ENCODE measurements around the gene ZBTB9.

Gene ZBTB9

DNA sequence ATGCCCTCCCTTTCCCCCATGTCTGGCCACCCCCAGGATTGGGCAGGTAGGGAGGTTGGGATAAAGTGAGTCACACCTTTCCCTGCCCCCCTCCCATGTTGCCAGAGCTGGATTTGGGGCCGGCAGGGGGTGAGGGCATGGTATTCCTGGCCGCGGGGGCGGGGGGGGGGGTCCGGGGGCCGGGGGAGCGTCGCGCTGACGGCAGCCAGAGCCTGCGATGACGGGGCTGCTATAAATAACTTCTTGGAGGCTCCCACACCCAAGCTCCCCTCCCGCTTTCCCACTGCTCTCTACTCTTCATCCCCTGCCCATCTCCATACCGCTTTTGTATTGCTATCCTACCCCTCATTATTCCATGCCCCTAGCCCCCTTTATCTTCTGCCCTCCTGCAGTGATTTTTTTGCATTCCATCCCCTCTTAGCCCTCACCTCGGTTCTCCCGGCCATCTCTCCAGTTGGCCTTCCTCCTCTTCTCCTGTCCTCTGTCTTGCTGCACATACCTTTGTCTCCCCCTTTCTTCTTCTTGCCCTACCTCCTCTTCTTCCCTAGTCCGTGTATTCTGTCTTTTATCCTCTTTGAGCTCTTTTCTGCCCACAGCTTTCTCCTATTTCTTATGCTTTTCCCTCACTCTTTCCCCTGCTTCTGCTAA is 20.7 kb upstream of the ZBTB9 start:
- no peak for DNase-seq

DNA sequence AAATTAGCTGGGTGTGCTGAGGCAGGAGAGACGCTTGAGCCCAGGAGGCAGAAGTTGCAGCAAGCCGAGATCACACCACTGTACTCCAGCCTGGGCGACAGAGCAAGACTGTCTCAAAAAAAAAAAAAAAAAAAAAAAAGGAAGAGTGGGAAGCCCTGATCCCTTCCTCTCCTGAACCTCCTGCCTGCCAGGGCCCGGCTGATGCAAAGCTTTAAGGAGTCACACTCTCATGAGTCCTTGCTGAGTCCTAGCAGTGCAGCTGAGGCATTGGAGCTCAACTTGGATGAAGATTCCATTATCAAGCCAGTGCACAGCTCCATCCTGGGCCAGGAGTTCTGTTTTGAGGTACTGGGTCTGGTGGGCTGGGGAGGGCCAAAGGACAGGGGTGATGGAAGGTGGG is 19.4 kb upstream of the ZBTB9 start:
- DNase-seq: no peak

DNA sequence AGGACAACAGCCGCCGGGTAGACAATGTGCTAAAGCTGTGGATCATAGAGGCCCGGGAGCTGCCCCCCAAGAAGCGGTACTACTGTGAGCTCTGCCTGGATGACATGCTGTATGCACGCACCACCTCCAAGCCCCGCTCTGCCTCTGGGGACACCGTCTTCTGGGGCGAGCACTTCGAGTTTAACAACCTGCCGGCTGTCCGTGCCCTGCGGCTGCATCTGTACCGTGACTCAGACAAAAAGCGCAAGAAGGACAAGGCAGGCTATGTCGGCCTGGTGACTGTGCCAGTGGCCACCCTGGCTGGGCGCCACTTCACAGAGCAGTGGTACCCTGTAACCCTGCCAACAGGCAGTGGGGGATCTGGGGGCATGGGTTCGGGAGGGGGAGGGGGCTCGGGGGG is 16.7 kb upstream of the ZBTB9 start:
- DNase-seq: no peak

DNA sequence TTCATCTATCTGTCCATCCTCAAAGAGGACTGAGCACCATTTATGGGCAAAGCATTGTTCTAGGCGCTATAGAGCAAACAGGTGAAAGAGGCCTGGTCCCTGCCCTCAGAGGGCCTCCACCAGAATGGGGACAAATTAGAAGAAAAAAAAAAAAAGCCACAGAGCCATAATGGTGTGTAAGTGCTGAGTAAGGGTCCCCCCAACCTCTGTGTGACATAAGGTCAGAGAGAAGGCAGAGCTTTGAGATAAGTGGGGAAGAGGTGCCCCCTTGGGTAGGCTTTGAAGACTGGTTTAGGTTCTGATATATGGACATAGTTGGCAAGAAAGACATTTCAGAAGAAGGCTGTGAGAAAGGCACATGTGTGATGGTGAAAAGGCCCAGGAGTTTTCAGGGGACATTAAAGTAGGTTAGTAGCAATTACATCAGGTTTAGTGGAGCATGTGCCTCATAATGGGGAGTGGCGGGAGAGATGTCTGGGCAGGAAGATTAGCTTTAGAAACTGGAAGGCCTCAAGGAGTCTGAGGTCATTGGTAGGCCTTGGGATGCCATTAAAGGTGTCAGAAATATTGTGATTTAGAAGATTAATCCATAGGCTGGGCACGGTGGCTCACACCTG is 15.3 kb upstream of the ZBTB9 start:
- DNase-seq: no peak

DNA sequence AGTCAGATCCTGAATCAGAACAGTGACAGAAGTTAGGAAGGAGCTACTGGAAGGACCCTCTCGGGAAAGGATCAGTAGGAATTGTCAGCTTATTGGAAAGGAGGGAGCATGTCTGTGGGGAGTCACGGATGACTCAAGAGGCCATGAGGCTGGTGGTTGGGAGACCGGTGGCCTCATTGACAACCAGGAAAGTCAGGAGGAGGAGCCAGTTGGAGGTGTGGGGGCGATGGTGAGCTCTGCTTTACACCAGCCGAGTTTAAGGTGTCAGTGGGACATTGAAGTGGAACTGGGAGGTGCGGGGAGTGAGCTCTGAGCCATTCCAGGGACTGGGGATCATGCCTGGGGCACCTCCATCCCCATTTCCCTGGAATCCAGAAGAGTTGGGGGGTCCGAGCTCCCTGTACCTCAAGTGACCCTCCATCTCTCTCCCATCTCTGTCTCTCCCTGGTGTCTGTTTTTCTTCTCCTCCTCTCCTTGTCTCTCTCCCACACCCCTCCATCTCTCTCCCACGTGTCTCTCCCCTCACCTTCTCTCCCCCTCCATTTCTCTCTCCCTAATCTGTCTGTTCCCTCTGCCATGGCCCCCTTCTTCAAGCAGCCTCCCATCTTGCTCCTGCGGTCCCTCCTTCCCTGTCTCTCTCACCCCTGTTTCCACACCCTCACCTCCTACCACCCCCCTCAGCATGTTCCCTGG is 14.3 kb upstream of the ZBTB9 start:
- no peak for DNase-seq

DNA sequence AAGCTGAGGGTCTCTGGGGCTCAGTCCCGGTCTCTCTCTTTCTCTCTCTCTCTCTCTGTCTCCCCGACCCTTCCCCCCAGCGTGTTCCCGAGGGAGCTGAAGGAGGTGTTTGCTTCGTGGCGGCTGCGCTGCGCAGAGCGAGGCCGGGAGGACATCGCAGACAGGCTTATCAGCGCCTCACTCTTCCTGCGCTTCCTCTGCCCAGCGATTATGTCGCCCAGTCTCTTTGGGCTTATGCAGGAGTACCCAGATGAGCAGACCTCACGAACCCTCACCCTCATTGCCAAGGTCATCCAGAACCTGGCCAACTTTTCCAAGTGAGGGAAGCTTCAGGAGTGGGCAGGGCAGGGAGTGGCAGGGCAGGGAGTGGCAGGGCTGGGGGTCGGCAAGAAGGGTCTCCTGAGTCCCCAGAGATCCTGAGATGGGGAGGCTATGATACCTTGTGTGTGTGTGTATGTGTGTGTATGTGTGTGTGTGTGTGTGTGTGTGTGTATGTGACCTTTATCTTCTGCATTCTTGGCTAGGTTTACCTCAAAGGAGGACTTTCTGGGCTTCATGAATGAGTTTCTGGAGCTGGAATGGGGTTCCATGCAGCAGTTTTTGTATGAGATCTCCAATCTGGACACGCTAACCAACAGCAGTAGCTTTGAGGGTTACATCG is 13.6 kb upstream of the ZBTB9 start:
- no peak for DNase-seq

DNA sequence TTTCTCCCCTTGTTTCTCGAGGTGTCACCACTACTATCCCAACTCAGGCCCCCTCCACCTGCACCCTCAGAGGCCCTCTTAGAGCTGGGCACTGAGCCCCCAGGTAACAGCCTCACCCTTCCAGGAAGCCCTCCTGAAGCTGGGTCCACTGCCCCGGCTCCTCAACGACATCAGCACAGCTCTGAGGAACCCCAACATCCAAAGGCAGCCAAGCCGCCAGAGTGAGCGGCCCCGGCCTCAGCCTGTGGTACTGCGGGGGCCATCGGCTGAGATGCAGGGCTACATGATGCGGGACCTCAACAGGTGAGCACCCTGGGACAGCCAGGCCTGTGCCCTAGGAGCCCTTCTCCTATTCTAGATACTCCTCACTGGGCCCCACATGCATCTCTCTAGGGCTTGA is 12.9 kb upstream of the ZBTB9 start:
- DNase-seq: no peak

DNA sequence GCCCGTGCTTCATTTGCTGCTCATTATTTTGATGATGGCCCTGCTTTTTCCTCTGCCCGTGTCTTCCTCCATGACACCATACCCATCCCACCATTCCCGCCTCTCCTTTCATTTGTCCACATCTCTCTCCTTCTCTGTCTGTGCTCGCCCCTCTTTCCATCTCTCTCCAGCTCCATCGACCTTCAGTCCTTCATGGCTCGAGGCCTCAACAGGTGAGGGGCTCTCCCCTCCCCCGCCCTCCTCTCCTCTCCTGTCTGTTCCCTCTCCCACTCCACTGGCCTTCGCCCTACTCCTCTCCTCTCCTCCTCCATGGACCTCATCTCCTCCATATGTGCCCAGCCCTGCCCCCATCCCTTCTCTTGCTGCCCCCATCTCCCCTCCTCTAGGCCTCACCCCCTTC is 12.1 kb upstream of the ZBTB9 start:
- DNase-seq: no peak

DNA sequence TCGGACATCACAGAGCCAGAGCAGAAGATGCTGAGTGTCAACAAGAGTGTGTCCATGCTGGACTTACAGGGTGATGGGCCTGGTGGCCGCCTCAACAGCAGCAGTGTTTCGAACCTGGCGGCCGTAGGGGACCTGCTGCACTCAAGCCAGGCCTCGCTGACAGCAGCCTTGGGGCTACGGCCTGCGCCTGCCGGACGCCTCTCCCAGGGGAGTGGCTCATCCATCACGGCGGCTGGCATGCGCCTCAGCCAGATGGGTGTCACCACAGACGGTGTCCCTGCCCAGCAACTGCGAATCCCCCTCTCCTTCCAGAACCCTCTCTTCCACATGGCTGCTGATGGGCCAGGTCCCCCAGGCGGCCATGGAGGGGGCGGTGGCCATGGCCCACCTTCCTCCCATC is 11.4 kb upstream of the ZBTB9 start:
- DNase-seq: no peak

DNA sequence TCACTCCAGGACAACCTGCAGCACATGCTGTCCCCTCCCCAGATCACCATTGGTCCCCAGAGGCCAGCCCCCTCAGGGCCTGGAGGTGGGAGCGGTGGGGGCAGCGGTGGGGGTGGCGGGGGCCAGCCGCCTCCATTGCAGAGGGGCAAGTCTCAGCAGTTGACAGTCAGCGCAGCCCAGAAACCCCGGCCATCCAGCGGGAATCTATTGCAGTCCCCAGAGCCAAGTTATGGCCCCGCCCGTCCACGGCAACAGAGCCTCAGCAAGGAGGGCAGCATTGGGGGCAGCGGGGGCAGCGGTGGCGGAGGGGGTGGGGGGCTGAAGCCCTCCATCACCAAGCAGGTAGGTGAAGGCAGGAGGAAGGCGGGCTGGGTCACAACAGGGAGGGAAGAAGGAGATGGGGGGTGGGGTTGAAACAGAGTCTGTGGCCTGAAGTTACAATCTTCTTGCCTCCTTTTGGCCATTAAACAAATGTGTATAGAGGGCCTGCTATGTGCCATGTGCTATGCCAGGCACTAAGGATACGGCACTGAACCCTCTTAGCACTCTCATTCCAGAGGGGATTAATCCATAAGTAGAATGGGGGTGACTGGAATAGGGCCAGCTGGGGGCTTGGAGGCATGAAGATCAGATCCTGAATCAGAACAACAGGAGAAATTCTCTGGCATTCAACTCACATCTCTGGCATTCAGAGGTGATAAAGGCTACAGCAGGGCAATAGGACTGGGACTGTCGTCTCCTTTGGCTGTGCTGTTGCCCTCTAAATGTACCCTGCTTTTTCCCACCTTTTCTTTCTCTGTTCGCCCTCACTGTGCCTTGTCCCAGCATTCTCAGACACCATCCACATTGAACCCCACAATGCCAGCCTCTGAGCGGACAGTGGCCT is 10.5 kb upstream of the ZBTB9 start:
- no peak for DNase-seq

DNA sequence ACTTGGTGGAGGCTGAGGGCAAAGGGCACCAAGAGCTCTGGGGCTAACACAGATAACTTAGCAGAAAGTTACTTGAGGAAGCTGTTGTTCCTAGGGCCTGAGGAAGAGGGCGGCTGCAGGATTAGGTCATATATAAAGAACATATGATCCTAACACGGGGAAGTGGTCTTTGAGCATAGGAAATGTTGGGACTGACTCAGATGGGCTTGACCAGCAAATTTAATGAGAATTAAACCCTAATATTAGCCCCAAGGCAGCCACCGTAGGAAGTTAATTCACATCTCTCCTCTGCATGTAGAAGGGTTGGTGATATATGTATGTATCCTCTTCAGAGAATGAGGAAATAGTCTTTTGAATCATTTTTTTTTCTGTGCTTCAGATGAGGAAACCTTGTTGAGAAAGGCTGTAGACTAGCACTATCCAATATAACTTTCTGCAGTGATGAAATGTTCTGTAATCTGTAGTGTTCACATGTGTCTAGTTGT is 9.2 kb upstream of the ZBTB9 start:
- no peak for DNase-seq

DNA sequence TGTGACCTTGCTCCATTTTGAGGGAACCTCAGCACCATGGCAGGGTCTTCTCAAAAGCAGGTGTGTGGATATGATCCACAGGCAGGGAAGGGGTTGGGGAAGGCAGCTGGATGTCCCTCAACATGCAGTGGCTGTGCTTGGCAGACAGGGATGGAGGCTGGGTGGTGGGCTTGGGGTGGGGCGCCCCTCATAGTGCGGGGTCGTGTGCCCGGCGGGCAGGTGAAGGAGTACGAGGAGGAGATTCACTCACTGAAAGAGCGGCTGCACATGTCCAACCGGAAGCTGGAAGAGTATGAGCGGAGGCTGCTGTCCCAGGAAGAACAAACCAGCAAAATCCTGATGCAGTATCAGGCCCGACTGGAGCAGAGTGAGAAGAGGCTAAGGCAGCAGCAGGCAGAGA is 8.0 kb upstream of the ZBTB9 start:
- DNase-seq: no peak

DNA sequence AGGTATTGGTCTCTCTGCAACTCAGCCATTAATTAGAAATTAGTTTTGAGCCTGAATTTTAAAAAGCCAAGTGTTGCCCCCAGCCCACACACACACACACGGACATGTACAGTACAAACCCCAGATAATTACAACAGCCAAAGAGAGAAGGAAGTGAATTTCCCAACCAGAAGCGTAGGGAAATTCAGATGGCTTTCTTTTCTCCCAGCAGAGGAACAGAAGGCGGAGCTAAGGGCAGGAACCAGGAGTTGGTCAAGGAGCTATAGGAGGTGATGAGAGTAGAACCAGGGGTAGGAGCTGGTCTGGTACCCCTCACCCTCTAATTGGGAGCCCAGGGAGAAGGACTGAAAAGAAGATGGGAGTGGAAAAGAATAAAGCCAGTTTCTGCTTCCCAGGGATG is 3.9 kb upstream of the ZBTB9 start:
- DNase-seq: no peak

DNA sequence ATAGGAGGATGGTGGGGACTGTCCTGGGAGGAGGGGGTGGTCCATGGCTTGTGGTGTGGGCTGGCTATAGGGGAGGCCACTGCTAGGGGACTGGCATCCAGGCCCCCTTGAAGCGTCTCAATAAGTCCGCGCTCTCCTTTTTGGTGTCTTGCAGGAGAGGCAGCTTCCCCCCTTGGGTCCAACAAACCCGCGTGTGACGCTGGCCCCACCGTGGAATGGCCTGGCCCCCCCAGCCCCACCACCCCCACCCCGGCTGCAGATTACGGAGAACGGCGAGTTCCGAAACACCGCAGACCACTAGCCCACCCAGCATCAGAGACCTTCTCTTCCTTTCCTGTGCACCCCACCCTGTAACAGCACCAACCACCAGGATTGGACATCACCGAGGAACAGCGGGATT is 2.8 kb upstream of the ZBTB9 start:
- no peak for DNase-seq

DNA sequence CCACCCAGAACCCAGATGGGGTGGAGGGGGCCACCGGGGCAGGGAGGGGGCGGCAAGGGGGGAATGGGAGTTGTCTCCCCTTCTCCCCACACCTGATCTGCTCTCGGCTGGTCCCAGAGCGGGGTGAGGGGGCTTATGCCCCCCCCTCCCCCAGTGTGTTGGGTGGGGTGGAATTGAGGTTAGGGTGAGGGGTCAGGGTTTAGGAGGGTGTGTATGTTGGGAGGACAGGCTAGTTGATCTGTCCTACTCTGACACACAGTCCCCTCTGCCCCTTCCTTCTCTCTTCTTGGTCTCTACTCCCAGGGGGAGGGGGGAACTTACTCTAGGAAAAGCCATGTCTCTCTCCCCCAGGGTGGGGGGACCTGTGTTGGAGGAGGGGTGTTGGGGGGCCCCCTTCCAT is 1.9 kb upstream of the ZBTB9 start:
- no peak for DNase-seq

DNA sequence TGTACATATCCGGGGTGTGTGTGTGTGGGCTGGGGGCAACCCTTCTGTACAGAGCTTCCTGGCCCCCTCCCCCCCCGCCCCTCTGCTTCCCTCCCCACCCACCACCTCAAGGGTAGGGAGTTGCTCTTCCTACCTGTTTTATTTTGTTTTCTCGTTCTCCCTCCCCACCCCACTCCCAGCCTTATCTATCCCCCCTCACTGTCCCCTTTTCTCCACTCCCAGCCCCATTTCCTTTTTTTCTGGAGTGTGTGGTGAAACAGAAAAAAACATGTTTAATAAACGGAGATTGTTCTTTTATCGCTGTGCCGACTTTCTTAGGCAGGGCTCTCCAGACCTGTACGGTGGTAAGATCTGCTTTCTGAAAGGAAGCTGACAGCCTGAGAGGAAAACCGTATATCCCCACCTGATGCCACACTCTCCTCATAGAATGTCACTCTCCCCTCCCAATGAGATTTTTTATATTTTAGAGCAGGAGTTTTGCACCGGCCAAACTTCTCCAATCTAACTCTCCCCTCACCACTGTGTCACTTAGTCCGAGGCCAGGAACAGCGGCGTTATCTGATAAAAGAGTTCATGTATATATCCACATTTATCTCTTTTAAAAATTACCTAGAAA is 875 bp upstream of the ZBTB9 start:
- DNase-seq: no peak

DNA sequence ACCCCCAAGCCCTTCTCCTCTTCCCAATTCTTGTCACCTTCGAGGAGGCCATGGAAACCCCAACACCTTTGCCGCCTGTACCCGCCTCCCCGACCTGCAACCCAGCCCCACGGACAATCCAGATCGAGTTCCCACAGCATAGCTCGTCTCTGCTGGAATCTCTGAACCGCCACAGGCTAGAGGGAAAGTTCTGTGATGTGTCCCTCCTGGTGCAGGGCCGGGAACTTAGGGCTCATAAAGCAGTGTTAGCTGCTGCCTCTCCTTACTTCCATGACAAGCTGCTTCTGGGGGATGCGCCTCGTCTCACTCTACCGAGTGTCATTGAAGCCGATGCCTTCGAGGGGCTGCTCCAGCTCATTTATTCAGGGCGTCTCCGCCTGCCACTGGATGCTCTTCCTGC is 675 bp downstream of the ZBTB9 start:
- DNase-seq: no peak

DNA sequence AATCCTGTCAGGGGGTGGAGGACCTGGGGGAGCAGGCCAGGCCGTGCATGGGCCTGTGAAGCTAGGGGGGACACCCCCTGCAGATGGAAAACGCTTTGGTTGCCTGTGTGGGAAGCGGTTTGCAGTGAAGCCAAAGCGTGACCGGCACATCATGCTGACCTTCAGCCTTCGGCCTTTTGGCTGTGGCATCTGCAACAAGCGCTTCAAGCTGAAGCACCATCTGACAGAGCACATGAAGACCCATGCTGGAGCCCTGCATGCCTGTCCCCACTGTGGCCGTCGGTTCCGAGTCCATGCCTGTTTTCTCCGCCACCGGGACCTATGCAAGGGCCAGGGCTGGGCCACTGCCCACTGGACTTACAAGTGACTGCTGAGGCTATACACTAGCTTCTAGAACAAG is 1.8 kb downstream of the ZBTB9 start:
- no peak for DNase-seq

DNA sequence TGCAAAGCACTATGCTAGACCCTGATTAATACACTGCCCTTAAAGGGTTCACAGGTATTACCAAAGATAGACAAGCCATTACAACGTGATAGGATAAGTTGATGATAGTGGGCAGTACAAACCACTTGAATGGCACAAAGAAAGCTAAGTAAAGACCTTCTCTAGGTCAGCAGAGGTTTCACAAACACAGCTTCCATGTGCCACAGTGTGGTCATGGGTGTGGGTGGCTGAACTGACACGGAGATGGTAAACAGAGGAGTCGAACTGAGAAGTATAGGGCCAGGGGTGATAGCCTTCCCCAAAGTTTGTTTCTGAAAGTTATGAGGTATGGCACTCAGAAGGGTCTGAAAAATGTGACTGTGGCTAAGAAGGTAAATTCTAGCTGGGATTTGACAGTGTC is 4.3 kb downstream of the ZBTB9 start:
- DNase-seq: no peak

DNA sequence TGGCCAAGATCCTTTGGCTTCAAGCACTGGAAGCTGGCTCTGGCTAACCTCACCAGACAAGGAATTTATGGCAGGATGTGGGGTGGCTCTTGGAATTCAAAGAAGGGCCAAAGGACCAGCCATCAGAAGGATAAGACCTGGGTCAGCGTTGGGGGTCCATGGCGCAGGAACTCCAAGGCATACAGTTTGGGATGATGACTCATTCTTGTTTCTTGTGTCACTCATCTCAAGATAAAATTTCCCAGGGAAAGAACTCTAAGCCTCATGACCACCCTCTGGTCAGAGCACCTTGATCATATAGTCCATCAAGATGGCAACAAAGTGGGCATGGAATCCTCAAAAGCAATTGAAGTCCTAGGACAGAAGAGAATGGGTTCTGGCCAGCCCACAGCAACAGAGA is 4.8 kb downstream of the ZBTB9 start:
- no peak for DNase-seq

DNA sequence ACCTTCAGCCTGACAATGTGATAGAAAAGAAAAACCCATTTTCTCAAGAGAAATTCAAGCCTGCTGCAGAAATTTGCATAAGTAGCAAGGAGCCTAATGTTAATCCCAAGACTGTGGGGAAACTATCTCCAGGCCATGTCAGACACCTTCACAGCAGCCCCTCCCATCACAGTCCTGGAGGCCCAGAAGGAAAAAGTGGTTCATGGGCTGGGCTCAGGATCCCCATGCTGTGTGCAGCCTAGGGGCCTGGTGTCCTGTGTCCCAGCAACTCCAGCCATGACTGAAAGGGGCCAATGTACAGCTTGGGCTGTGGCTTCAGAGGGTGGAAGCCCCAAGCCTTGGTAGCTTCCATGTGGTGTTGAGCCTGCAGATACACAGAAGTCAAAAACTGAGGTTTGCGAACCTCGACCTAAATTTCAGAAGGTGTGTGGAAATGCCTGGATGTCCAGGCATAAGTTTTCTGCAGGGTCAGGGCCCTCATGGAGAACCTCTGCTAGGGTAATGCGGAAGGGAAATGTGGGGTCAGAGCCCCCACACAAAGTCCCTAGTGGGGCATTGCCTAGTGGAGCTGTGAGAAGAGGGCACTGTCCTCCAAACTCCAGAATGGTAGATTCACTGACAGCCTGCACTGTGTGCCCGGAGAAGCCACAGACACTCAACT is 11.8 kb downstream of the ZBTB9 start:
- no peak for DNase-seq

DNA sequence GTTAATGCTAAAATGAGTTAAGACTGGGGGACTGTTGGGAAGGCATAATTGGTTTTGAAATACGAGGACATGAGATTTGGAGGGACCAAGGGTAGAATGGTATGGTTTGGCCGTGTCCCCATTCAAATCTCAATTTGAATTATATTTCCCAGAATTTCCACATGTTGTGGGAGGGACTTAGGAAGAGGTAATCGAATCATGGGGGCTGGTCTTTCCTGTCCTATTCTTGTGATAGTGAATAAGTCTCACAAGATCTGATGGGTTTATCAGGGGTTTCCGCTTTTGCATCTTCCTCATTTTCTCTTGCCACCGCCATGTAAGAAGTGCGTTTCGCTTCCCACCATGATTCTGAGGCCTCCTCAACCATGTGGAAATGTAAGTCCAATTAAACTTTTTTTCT is 12.7 kb downstream of the ZBTB9 start:
- no peak for DNase-seq
